ENCODE results near the gene DPH5. TPM values are rescaled to one million over a fixed set of nuclear protein-coding genes. Genes with fewer than 3 reads are reported as not detected.

The DPH5 gene
- total RNA-seq = 29.6 and 36.3 TPM in 2 replicates

DNA sequence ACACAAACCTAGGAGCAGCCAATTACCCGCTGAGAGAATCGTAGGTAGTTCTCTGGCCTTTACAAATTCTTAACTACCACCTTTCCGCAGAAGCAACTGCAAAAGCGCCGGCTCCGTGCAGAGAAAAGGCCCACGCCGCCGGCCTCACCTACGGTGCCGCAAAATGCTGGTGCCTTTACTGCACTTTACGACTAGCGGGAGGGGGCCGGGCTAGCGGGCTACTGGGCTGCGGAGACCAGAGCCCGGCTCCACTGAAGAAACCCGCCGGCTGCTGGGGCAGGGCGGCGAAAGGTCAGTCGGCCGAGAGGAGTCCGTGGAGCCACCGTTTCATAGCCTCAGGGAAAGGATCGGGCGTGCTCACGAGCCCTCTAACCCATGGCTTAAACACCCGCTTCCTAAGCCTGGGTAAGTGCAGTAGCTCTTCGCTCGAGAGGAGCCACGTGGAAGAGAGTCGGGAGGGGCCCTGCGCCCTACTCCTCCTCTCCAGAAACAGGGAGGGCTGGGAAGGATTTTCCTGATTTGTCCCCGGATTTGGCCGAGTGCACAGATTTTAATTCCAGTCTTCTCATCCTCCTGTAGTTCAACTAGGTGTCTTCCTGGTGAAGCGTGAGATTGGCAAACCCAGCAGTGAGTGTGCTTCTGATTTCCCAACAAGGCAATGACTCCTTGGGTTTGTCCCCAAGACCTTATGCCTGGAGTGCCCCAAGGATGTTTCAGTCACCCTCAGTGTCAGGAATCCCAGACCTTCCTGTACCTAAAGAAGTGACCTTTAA is at the start of gene DPH5:
Gene DPH5 (minus strand): TSS at position 128 of the 773 bp plus-strand sequence. CDS start 341 bp downstream, outside the sequence.

Other genes starting within 250 kb of the DPH5 start
- 19.5 and 19.9 TPM in 2 replicates for gene EXTL2, start 130.9 kb downstream of the DPH5 start, total RNA-seq
- 22.3 and 22.6 TPM in 2 replicates for gene SLC30A7, start 129.7 kb downstream of the DPH5 start, total RNA-seq
- 2.7 and 3.7 TPM in 2 replicates for gene S1PR1, start 211.2 kb upstream of the DPH5 start, total RNA-seq